ENCODE results near the gene PTPN13.

- no peak for TF ChIP-seq POLR2A (IDR thresholded peaks at IDR 0.05; ENCODE audit: extremely low read depth, insufficient read length)
- no peak for TF ChIP-seq MAX (IDR thresholded peaks at IDR 0.05; ENCODE audit: low read depth, low read length)
Observed at GRCh38 chr4:86810847-86811246, 216.7 kb downstream of the PTPN13 start.

Measured in NB4 (cell line).